Uterus (tissue), 2 donors: ENCODE data around the gene WDR5.

Experiments
- POLR2A ChIP-seq, 2 donors: fragments of 450-650 bp; IDR thresholded peaks; one replicate each; pipeline ENCODE4 v1.6.1; 2016; ENCODE audit warnings: antibody characterized with exemption in 2 of 2, mild to moderate bottlenecking in 1 of 2, moderate library complexity in 1 of 2
- TF ChIP-seq, protein P1 (sequence below), 4 experiments: fragments of 200-600 bp in 2 of 4; fragments of 450-650 bp in 2 of 4; sonication (generic) in 2 of 4; IDR thresholded peaks; one replicate each; pipeline ENCODE4 v1.5.1; 2016 to 2019; ENCODE audit warnings: antibody characterized with exemption in 4 of 4, mild to moderate bottlenecking in 2 of 4, moderate library complexity in 1 of 4

DNA sequence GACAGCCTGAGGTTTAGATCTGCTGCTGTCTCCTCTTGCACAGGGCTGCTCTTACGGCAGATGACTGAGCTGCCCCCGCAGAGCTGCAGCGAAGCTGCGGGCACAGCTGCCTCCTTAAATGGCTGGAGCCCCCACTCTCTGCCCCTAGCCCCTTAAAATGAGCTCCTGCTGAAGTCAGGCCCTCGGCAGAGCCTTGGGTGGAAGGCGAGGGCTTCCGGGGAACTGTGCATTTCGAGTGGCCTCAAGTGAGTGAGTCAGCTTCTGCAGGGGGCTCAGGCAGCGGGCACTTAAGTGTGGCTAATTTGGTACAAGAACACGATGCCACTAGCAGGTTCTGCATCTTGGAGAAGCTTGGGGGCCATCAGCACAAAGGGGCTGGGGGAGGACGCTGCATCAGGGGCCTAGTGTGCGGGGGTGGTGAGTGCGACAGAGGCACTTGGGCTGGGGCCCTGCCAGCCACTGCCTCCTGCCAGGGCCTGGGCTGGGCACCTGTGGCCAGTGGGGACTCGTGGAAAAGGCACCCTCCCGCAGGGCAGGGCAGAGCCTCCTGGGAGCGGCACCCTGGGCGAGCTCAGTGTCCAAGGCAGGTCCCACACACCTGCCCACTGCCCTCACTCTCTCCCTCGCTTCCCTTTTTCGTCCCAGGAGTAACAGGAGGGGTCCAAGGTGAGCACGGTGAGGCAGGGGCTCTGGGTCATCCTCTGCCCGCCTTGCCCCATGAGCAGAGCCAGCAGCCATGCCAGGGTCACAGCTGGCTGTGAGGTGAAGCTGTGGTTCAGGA is 57.3 kb downstream of the WDR5 start:
- TF ChIP-seq POLR2A (IDR thresholded peaks at IDR 0.05) = no peak
- TF ChIP-seq, protein P1, sequence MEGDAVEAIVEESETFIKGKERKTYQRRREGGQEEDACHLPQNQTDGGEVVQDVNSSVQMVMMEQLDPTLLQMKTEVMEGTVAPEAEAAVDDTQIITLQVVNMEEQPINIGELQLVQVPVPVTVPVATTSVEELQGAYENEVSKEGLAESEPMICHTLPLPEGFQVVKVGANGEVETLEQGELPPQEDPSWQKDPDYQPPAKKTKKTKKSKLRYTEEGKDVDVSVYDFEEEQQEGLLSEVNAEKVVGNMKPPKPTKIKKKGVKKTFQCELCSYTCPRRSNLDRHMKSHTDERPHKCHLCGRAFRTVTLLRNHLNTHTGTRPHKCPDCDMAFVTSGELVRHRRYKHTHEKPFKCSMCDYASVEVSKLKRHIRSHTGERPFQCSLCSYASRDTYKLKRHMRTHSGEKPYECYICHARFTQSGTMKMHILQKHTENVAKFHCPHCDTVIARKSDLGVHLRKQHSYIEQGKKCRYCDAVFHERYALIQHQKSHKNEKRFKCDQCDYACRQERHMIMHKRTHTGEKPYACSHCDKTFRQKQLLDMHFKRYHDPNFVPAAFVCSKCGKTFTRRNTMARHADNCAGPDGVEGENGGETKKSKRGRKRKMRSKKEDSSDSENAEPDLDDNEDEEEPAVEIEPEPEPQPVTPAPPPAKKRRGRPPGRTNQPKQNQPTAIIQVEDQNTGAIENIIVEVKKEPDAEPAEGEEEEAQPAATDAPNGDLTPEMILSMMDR (IDR thresholded peaks at IDR 0.05) = no peak
